HepG2 (cell line): ENCODE data around the gene VAC14. TPM values are rescaled to one million over a fixed set of nuclear protein-coding genes. Genes with fewer than 3 reads are reported as not detected.

Experiments used
- HNF4G ChIP-seq, 2 experiments: sonication (generic) in 1 of 2; formaldehyde crosslinking in 1 of 2; IDR thresholded peaks; 2 replicates each; pipeline versions ENCODE4 v1.4.0 to v1.6.1; 2011 to 2020; ENCODE audit warnings: borderline replicate concordance in 2 of 2, low read depth in 2 of 2, mild to moderate bottlenecking in 2 of 2, low read length in 1 of 2, missing genetic modification reagents in 1 of 2, moderate library complexity in 1 of 2
- NFIB ChIP-seq: sonication (generic); formaldehyde crosslinking; IDR thresholded peaks from 2 replicates; pipeline ENCODE4 v1.9.0; 2021; ENCODE audit warnings: missing genetic modification reagents, mild to moderate bottlenecking, borderline replicate concordance
- U2AF1 ChIP-seq: fragments of 200-400 bp; formaldehyde crosslinking; optimal IDR thresholded peaks from 2 replicates; pipeline ENCODE3; 2017; ENCODE audit warnings: mild to moderate bottlenecking, low read depth, low read length
- ZNF687 ChIP-seq: sonication (generic); formaldehyde crosslinking; IDR thresholded peaks from 2 replicates; pipeline ENCODE4 v1.5.1; 2020; ENCODE audit warnings: mild to moderate bottlenecking, missing genetic modification reagents, moderate library complexity
- ZNF737 ChIP-seq: sonication (generic); formaldehyde crosslinking; IDR thresholded peaks from 2 replicates; pipeline ENCODE4 v1.5.0; 2020; ENCODE audit warnings: missing genetic modification reagents, mild to moderate bottlenecking, borderline replicate concordance
- ZNF891 ChIP-seq: sonication (generic); formaldehyde crosslinking; IDR thresholded peaks from 2 replicates; pipeline ENCODE4 v1.5.0; 2020; ENCODE audit warnings: mild to moderate bottlenecking, missing genetic modification reagents
- polyA plus RNA-seq, 8 experiments: library from polyadenylated mRNA; depleted of rRNA in 3 of 8; stranded (reverse) in 7 of 8; unstranded in 1 of 8; fragments of >200 nt; fragmentation: Illumina TruSeq in 4 of 8; extraction: Trizol in 4 of 8; gene quantifications; 2 replicates each; pipeline versions ENCODE4 v1.2.1 to v1.2.3, GENCODE V29; 2011 to 2016; ENCODE audit warnings: low read depth in 4 of 8, missing spikeins in 1 of 8, mixed read lengths in 1 of 8; ENCODE audit not compliant: insufficient read depth in 1 of 8
- total RNA-seq, 5 experiments: library from RNA; depleted of rRNA; stranded (reverse); fragments of >200 nt; fragmentation: Illumina TruSeq; extraction: Trizol; gene quantifications; 2 replicates each; pipeline ENCODE4 v1.2.3, GENCODE V29; 2016; ENCODE audit warnings: low read depth in 1 of 5
- TF ChIP-seq, protein P1 (sequence below): sonication (generic); formaldehyde crosslinking; IDR thresholded peaks from 2 replicates; pipeline ENCODE4 v1.9.0; 2021; ENCODE audit warnings: mild to moderate bottlenecking, missing genetic modification reagents
- TF ChIP-seq, protein P2 (sequence below): sonication (generic); formaldehyde crosslinking; IDR thresholded peaks from 2 replicates; pipeline ENCODE4 v1.4.0; 2020; ENCODE audit warnings: mild to moderate bottlenecking, missing genetic modification reagents, borderline replicate concordance
- TF ChIP-seq, protein P3 (sequence below): sonication (generic); formaldehyde crosslinking; conservative IDR thresholded peaks from 2 replicates; pipeline ENCODE4 v1.8.0; 2022; ENCODE audit warnings: missing genetic modification reagents

VAC14 gene
- total and polyA plus RNA-seq, 2 of the 13 experiments (the other 11 are each of a cell fraction or from before 2014, with no cell fraction given), result 23.5 to 24.6 TPM

DNA sequence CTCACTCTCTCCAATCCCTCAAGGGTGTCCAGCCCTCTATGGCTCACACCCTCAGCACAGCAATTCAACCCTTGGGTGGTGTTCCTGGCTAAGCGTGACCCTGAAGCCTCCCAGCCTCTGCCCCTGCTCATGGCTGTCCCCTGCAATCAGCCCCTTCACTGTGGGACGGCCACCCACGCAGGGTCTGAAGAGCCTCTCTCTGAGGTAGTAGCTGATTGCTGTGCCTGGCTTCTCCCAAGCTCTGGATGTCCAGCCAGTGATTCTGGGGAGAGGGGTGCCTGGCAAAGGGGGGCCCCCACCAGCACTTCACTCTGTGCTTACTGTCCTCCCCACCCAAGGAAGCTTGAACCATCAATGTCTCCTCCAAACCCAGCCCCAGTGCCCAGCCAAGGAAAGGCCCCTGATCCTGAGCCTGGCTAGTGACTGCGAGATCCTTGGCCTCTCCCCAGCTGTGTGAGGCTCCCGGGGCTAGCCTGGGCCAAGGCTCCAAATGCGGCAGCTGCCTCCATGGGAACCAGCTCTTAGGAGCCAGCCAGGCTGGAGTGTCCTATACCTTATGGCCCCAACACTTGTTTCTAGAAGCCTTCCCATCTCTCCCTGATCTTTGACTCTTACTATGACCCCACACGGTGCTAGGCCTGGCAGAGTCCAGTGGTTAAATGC, 125.0 kb downstream of the VAC14 start (continued):
- TF ChIP-seq U2AF1 (no peak), ZNF891 (CRISPR knock-in tag) (no peak), HNF4G (IDR thresholded peaks at IDR 0.05; ENCODE audit: borderline replicate concordance, low read depth, low read length) (no peak), HNF4G (CRISPR knock-in tag; IDR thresholded peaks at IDR 0.05; ENCODE audit: borderline replicate concordance, low read depth) (no peak), ZNF687 (CRISPR knock-in tag) (peak; percentile 45), NFIB (CRISPR knock-in tag) (no peak), ZNF737 (CRISPR knock-in tag) (0 out of 2 replicates have a peak, but pooled peaks have one; percentile 26)
- TF ChIP-seq, protein P1, sequence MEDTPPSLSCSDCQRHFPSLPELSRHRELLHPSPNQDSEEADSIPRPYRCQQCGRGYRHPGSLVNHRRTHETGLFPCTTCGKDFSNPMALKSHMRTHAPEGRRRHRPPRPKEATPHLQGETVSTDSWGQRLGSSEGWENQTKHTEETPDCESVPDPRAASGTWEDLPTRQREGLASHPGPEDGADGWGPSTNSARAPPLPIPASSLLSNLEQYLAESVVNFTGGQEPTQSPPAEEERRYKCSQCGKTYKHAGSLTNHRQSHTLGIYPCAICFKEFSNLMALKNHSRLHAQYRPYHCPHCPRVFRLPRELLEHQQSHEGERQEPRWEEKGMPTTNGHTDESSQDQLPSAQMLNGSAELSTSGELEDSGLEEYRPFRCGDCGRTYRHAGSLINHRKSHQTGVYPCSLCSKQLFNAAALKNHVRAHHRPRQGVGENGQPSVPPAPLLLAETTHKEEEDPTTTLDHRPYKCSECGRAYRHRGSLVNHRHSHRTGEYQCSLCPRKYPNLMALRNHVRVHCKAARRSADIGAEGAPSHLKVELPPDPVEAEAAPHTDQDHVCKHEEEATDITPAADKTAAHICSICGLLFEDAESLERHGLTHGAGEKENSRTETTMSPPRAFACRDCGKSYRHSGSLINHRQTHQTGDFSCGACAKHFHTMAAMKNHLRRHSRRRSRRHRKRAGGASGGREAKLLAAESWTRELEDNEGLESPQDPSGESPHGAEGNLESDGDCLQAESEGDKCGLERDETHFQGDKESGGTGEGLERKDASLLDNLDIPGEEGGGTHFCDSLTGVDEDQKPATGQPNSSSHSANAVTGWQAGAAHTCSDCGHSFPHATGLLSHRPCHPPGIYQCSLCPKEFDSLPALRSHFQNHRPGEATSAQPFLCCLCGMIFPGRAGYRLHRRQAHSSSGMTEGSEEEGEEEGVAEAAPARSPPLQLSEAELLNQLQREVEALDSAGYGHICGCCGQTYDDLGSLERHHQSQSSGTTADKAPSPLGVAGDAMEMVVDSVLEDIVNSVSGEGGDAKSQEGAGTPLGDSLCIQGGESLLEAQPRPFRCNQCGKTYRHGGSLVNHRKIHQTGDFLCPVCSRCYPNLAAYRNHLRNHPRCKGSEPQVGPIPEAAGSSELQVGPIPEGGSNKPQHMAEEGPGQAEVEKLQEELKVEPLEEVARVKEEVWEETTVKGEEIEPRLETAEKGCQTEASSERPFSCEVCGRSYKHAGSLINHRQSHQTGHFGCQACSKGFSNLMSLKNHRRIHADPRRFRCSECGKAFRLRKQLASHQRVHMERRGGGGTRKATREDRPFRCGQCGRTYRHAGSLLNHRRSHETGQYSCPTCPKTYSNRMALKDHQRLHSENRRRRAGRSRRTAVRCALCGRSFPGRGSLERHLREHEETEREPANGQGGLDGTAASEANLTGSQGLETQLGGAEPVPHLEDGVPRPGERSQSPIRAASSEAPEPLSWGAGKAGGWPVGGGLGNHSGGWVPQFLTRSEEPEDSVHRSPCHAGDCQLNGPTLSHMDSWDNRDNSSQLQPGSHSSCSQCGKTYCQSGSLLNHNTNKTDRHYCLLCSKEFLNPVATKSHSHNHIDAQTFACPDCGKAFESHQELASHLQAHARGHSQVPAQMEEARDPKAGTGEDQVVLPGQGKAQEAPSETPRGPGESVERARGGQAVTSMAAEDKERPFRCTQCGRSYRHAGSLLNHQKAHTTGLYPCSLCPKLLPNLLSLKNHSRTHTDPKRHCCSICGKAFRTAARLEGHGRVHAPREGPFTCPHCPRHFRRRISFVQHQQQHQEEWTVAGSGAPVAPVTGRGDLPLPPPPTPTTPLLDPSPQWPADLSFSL (CRISPR knock-in tag), result no peak
- TF ChIP-seq, protein P2, sequence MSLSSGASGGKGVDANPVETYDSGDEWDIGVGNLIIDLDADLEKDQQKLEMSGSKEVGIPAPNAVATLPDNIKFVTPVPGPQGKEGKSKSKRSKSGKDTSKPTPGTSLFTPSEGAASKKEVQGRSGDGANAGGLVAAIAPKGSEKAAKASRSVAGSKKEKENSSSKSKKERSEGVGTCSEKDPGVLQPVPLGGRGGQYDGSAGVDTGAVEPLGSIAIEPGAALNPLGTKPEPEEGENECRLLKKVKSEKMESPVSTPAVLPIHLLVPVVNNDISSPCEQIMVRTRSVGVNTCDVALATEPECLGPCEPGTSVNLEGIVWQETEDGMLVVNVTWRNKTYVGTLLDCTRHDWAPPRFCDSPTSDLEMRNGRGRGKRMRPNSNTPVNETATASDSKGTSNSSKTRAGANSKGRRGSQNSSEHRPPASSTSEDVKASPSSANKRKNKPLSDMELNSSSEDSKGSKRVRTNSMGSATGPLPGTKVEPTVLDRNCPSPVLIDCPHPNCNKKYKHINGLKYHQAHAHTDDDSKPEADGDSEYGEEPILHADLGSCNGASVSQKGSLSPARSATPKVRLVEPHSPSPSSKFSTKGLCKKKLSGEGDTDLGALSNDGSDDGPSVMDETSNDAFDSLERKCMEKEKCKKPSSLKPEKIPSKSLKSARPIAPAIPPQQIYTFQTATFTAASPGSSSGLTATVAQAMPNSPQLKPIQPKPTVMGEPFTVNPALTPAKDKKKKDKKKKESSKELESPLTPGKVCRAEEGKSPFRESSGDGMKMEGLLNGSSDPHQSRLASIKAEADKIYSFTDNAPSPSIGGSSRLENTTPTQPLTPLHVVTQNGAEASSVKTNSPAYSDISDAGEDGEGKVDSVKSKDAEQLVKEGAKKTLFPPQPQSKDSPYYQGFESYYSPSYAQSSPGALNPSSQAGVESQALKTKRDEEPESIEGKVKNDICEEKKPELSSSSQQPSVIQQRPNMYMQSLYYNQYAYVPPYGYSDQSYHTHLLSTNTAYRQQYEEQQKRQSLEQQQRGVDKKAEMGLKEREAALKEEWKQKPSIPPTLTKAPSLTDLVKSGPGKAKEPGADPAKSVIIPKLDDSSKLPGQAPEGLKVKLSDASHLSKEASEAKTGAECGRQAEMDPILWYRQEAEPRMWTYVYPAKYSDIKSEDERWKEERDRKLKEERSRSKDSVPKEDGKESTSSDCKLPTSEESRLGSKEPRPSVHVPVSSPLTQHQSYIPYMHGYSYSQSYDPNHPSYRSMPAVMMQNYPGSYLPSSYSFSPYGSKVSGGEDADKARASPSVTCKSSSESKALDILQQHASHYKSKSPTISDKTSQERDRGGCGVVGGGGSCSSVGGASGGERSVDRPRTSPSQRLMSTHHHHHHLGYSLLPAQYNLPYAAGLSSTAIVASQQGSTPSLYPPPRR (CRISPR knock-in tag), result no peak
- TF ChIP-seq, protein P3, sequence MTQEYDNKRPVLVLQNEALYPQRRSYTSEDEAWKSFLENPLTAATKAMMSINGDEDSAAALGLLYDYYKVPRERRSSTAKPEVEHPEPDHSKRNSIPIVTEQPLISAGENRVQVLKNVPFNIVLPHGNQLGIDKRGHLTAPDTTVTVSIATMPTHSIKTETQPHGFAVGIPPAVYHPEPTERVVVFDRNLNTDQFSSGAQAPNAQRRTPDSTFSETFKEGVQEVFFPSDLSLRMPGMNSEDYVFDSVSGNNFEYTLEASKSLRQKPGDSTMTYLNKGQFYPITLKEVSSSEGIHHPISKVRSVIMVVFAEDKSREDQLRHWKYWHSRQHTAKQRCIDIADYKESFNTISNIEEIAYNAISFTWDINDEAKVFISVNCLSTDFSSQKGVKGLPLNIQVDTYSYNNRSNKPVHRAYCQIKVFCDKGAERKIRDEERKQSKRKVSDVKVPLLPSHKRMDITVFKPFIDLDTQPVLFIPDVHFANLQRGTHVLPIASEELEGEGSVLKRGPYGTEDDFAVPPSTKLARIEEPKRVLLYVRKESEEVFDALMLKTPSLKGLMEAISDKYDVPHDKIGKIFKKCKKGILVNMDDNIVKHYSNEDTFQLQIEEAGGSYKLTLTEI (CRISPR knock-in tag), result no peak
